UCSD-AML1 (cell line): ENCODE results near the gene GDPGP1.

Experiments used
- DNase-seq: peaks from one replicate; lab custom pipeline; 2025; ENCODE audit not compliant: unreplicated experiment; lab: John Stamatoyannopoulos, UW

The GDPGP1 gene

GRCh38 chr15:90293040-90293810 is 59.2 kb downstream of the GDPGP1 start:
- peak; percentile 64 for DNase-seq

- no peak for DNase-seq
These were observed 60.1 kb downstream of the GDPGP1 start for GRCh38 chr15:90294159-90294558.

GRCh38 chr15:90294601-90295269 is 60.7 kb downstream of the GDPGP1 start:
- DNase-seq: no peak

DNA sequence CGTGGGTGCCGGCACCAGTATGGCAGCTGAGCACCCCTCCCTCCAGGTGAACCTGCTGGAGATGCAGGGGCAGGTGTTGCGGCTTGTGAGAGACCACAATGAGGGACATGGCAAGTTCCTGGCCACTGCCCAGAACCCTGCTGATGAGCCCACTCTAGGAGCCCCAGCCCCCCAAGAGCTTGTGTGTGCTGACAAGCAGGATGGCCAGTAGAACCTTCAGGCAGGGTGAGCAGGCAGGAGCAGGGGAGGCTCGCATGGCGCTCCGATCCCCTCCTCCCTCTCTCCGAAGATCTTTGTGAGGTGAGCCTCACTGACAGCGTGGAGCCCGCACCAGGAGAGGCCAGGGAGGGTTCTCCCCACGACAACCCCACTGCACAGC is 61.2 kb downstream of the GDPGP1 start:
- no peak for DNase-seq
